Activated CD4-positive, alpha-beta T cell treated with anti-CD3 and anti-CD28 coated beads, Interleukin-10, Interleukin-2, amounts not matched to agents 100 ng/mL and 50 ng/mL, durations not matched to agents 16 hours and 8 hours (primary cell): ENCODE results near the gene ABCB9.

Experiments used
- DNase-seq: peaks from one replicate; pipeline ENCODE4 v3.0.0-alpha.2; 2020

ABCB9 gene

DNA sequence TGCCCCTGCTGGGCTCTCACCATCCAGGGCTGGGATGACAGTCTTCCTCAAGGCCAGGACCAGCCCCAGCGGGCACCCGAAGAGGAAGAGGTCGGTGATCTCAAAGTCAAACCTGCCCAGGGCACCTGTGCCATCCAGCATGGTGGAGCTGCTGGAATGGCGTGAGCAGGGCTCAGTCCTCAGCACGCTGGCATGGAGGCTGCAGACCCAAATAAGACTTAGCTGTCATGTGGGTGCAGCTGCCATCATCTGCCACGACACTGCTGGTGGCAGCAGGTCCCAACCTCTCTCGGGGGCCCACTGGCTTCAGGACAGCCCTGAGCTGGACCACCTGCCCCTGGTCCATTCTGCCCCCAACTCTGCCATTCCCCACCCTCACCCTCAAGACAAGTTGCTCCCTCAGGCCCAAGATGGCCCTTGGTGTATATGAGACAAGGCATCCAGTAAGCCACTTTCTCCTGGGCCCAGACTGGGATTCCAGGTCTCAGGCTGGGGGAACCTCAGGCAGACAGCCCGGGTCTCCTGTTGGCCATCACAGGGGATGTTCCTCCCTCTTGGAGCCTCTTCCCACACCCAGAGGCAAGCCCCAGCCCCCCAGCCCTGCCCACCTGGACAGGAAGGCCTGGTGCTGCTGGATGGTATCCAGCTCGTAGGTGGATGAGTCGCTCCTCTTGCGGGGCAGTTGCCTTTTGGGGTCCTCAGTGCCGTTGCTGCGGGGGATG lies 28.7 kb upstream of the ABCB9 start:
- DNase-seq = no peak

DNA sequence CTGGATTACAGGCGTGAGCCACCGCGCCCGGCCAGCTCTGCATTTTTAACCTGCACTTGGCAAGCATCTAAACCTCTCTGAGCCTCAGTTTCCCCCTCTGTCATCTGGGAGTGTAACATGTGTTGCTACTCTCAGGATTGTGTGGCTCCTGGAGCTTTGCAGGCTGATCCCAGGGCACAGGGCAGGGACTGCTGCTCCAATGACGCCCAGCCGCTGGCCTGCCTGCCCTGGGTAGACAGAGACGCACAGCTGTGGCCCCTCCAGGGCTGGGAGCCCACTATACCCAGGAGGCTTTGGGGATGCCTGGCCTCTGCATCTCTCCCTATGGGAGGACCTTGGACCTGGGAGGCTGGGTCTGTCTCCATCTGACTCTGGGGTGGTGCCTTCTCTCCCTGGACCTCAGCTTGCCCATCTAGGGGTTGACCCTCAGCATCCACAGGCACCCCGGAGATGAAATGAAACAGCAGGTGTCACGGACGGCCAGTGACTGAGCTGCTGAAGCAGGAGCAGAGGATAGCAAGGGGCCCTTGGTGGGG lies 27.9 kb upstream of the ABCB9 start:
- no peak for DNase-seq

DNA sequence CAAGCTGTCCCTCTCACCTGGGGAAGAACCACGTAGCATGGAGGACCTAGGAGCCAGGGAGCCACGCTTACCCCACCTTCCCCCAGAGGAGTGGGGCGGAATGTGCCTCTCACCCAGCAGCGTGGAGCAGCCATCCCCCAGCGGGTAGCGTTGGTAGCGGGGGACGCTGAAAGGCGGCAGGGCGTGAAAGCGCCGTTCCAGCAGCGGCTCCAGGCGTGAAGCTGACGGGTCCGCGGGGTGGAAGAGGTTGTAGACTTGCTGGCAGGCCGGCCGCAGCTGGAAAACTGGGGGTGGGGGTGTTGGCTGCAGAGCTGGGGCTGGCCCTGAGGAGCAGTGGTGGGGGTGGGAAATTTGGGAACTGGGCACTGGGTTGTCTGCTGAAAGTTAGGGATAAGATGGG lies 26.1 kb upstream of the ABCB9 start:
- DNase-seq = no peak

GRCh38 chr12:122991623-122992275 lies 25.5 kb upstream of the ABCB9 start:
- no peak for DNase-seq

DNA sequence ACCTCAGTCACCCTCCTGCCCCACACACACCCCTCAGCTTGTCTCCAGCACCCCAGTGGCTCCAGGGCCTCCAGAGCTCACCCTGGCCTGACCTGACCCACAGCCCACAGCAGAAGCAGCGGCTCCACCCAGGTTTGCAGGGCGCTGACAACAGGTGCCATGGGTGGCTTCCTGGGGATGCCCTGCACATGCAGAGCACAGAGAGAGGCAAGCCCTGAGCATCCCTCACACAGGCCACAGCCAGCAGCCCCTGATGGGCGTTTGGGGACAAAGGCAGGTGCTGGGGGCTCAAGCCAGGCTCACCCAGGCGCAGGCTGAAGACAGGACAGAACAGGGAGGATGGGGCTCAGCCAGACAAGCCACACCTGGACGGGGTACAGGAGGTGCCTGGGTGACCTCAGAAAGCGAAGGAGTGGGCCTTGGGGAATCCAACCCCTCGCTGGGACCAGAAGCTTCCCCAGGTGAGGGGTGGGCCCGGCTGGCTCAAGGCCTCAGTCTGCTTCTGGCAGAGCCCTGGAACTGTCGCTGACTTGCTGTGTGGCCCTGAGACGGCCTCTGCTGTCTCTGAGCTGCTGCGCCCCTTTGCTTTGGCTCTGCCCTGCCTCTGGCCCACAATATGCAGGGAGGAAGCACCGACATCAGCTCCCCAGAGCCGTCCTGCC lies 24.8 kb upstream of the ABCB9 start:
- no peak for DNase-seq

GRCh38 chr12:122990561-122990960 lies 24.3 kb upstream of the ABCB9 start:
- DNase-seq = no peak

DNA sequence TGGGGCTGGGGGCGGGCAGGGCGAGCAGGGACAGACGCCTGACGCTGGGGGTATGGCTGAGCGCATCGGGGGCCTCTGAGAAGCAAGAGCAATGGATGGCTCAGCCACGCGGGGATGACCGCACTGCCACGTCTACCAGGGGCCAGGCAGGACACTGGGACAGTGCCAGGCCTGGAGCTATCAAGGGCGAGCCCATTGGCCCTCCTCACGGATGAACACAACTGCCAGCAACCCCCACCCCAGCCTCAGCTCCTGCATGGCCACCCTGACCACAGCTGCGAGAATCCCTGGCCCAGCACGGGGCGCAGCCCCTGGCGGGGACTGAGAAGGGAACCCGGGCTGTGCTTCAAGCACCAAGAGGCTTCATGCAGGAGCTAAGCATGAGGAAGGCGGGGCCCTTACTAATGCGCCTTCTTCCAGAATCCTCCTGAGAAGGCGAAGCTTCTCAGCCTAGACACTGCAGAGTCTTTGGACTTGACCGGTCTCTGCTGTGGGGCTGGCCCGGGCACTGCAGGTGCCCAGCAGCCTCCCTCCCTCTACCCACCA lies 23.7 kb upstream of the ABCB9 start:
- no peak for DNase-seq

GRCh38 chr12:122989225-122989839 lies 23.1 kb upstream of the ABCB9 start:
- no peak for DNase-seq

- no peak for DNase-seq
These were observed 22.4 kb upstream of the ABCB9 start for GRCh38 chr12:122988612-122989212.

- DNase-seq = no peak
These were observed 21.8 kb upstream of the ABCB9 start for GRCh38 chr12:122988036-122988435.

DNA sequence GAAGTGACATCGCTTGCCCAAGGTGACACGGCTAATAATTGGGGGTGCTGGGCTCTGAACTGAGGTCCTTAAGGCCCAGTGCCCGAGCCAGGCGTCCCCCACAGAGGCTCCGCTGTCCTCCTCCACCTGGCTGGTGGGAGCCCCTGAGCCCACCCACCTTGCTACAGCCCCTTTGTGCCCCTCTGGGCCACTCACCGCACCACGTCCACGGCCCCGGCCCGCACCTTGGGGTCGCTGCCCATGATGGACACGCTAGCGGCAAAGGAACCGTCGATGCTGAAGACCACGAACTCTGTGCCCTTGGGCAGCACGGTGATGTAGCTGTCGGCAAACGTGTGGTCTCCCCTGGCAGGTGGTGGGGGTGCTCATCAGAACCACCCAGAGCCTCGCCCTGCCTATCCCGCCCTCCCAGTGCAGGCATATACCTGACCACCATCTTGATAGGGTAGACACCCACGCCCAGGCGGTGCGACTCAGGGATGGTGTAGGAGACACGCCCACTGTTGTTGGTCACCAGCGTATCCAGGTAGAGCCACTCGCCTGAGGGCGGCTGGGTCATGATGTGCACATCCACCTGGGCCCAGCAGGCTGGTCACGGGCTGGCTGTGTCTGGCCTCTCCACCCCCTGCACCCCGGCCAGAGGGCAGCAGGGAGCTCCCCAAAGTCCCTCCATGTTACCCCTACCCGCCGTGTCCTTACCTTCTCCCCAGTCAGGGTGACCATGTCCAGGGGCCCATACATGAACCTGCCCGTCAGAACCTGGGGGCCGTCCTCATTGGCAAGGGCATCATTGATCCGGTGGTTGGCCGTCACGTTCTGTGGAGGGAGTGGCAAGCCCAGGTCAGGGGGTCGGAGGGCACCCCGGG lies 21.1 kb upstream of the ABCB9 start:
- no peak for DNase-seq

- no peak for DNase-seq
These were observed 20.1 kb upstream of the ABCB9 start for GRCh38 chr12:122986258-122986871.

DNA sequence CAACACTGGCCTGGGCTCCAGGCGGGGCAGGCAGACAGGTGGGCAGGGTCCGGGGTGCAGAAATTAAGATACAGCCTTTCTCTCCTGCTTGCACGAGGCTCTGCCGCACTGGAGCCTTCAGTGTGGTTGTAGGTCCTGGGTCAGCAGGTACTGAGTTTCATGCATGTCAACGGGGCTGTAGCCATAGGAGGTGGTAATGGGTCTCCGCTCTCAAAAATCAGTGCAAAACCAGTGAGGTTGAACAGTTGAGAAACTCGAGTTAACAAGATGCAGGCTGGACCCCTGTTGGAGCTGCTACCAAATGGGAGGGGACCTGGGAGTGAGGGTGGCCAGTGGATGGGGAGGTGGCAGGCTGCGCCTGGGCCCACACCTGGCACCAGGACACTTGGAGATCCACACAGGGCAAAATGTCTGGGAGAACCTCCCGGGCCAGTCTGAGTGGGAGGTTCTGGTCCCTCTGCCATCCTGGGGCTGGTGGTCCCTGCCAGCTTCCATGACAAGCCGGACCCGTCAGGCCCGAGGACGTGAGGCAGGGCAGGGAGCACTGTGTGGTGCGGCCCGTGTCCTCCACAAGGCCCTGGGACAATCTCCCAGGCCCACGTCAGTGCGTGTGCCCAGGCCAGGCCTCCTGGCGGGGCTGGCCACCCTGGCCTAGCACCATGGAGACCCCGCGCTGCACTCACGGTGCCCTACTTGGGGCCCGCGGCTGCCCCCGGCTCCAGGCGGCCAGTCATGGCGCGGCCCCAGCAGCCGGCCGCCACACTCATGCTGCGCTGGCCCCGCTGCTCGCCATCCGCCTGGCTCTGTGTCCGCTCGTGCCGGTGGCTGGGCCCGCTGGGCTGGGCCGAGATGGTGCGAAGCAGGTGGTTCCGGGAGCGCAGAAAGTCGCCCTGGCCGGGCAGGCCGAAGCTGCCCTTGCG lies 19.3 kb upstream of the ABCB9 start:
- DNase-seq = no peak

GRCh38 chr12:122984612-122985337 lies 18.5 kb upstream of the ABCB9 start:
- DNase-seq = no peak

DNA sequence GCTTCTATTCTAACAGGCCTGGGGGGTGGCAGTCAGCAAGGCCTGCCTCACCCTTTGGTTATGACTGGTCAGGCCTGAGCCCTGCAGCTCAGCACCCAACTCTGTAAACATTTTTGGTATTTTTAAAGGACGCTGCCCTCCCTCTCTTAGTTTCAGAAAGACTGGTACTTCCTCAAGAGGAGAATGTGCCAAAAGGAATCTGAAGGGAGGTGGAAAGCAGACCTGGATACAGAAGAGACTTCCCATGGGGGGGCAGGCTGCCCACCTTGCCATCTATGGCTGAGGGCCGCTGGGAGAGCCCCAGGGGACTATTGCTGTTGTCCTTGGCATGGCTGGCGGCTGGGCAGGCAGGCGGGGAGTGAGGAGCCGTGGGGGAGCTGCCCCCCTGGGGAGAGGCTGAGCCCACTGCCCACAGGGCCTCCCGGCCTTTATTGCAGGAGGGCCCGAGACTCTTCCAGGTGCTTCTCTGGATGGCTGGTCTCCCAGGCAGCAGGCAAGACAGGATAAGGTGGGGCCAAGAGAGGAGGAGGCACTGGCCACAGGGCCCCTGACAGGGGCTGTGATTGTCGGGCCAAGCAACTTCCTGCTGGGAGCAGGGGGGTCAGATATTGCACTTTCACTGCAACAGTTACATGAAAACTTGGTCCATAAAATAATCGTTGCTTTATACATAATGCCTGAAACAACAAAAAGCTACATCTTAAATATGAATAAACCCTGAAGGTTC lies 17.7 kb upstream of the ABCB9 start:
- no peak for DNase-seq

DNA sequence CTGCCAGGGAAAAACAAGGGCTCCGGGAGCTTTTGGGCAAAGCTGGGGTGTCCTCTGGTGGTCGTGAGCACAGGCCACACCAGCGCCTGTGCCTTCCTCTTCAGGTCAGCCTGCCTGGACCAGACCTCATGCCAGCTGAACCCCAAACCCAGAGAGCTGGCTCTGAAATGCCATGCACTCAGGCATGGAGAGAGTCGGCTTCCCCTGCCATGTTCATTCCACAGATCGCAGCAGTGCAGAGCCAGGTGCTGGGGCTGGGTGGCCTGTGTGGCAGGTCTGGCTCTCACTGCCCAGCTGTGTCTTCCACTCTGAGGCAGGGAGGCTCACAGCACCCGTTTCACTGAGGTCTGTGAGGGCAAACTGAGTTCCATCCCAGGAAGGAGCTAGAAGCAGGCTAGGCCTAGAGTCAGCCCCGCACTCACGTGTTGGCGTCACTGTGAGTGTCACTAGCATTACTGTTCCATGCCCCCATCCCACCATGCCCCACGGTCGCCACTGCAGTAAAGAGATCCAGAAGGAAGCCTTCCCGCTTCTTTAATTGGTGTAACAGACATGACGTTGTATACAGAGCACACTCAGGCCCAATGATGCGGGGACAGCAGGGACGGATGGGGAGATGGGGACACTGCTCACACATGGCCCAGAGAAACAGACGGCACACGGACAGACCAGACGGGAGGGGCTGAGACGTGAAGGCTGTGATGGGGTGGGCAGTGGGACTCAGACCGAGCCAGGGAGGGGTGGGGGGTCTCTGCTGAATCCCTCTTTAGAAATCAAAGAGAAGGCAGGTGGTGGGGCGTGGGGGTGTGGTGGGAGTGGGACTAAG lies 16.9 kb upstream of the ABCB9 start:
- no peak for DNase-seq

DNA sequence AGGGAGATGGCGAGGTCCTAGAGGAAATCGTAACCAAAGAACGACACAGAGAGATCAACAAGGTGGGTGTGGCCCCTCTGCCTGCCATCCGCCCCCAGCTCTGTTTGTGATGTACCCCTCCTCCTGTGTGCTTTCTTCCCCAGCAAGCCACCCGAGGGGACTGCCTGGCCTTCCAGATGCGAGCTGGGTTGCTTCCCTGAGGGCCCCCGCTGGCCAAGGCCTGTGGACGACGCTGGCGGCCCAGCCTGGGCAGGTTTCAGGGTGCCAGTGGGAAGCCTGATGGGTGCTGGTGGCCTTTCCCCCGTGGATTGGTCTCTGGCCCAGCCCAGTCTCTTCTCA lies 16.2 kb upstream of the ABCB9 start:
- DNase-seq = no peak
